Testis (tissue), 3 donors: ENCODE results near the gene ZC3H7B. TPM values are rescaled to one million over a fixed set of nuclear protein-coding genes. Genes with fewer than 3 reads are reported as not detected.

Source experiments
- DNase-seq: peaks from one replicate; pipeline ENCODE4 v3.0.0-alpha.2; 2019
- H3K27ac ChIP-seq, 2 donors: fragments of 200-600 bp; sonication (generic); one replicate each; pipeline ENCODE4 v1.5.1; 2019
- H3K27me3 ChIP-seq: fragments of 200-600 bp; sonication (generic); one replicate; pipeline ENCODE4 v1.5.1; 2019
- H3K36me3 ChIP-seq: fragments of 200-600 bp; sonication (generic); one replicate; pipeline ENCODE4 v1.5.1; 2017; ENCODE audit warnings: low read depth; ENCODE audit errors: missing control alignments
- H3K4me1 ChIP-seq: fragments of 200-600 bp; sonication (generic); one replicate; pipeline ENCODE4 v1.5.1; 2019
- H3K4me3 ChIP-seq, 2 donors: fragments of 200-600 bp; sonication (generic); one replicate each; pipeline ENCODE4 v1.5.1; 2017 to 2019
- H3K9me3 ChIP-seq: fragments of 200-600 bp; sonication (generic); one replicate; pipeline ENCODE4 v1.5.1; 2017
- POLR2A ChIP-seq: fragments of 450-650 bp; IDR thresholded peaks from one replicate; pipeline ENCODE4 v1.6.1; 2017; ENCODE audit warnings: antibody characterized with exemption, mild to moderate bottlenecking, moderate library complexity
- WGBS, 2 donors: methylation state at CpG; one replicate each; pipeline ENCODE4 v1.1.5; 2018; 5-methylcytosine and 5-hydroxymethylcytosine counted together
- intact Hi-C: fragments of 100-400 bp; cut with DNase I; formaldehyde crosslinking; loops from one replicate; pipeline ENCODE4 v1.15.1; 2023; ENCODE audit warnings: low total_unique reads
- polyA plus RNA-seq: library from polyadenylated mRNA; stranded (reverse); fragments of 350-450 nt; fragmentation: Illumina TruSeq; extraction: RNeasy Lipid Tissue Mini Kit (QIAGEN cat#74804); gene quantifications from one replicate; pipeline ENCODE4 v1.2.3, GENCODE V29; 2014; ENCODE audit warnings: low read depth, low replicate concordance; ENCODE audit not compliant: insufficient read depth
- total RNA-seq, 2 donors: library from RNA; depleted of rRNA; stranded (reverse); fragments of >200 nt; gene quantifications; one replicate each; pipeline ENCODE4 v1.2.3, GENCODE V29; 2016
- TF ChIP-seq, protein P1 (sequence below), 3 experiments: fragments of 450-650 bp in 2 of 3; fragments of 200-600 bp in 1 of 3; sonication (generic) in 1 of 3; IDR thresholded peaks; one replicate each; pipeline ENCODE4 v1.5.1; 2016 to 2019; ENCODE audit warnings: antibody characterized with exemption in 3 of 3, mild to moderate bottlenecking in 2 of 3, moderate library complexity in 1 of 3

Gene ZC3H7B
- total and polyA plus RNA-seq, 3 donors from 2014 or later, result 38.9 to 63.0 (median 56.4) TPM

DNA sequence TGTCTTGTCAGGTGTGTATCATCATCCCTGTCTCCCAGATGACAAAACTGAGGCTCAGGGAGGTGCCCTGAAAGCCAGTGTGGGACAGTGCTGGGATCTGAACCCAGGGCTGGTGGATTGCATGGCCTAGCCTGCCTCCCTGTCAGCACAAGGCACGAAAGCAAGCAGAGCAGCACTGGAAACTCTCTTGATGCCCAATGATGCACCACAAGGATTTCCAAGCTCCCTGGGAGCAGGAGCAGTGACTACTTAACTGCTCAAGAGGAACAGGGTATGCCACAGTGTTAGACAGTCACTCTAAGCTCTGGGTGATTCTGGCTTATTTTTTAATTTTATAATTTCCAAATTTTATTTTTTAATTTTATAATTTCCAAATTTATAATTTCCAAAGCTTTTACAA is 9.0 kb downstream of the ZC3H7B start:
- WGBS, 2 donors, result 46 to 71% methylated on average over 1 of the region's 1 CpG
- H3K27ac ChIP-seq, result no peak overlapping the region
- no peaks in the 10 kb centered on the region for H3K36me3 ChIP-seq
- no peaks in the 10 kb centered on the region for H3K27me3 ChIP-seq
- H3K4me1 ChIP-seq, result peaks cover 18% of the 10 kb centered on the region
- no peak for TF ChIP-seq POLR2A
- TF ChIP-seq, protein P1, sequence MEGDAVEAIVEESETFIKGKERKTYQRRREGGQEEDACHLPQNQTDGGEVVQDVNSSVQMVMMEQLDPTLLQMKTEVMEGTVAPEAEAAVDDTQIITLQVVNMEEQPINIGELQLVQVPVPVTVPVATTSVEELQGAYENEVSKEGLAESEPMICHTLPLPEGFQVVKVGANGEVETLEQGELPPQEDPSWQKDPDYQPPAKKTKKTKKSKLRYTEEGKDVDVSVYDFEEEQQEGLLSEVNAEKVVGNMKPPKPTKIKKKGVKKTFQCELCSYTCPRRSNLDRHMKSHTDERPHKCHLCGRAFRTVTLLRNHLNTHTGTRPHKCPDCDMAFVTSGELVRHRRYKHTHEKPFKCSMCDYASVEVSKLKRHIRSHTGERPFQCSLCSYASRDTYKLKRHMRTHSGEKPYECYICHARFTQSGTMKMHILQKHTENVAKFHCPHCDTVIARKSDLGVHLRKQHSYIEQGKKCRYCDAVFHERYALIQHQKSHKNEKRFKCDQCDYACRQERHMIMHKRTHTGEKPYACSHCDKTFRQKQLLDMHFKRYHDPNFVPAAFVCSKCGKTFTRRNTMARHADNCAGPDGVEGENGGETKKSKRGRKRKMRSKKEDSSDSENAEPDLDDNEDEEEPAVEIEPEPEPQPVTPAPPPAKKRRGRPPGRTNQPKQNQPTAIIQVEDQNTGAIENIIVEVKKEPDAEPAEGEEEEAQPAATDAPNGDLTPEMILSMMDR (IDR thresholded peaks at IDR 0.05), result no peak
- no peak for DNase-seq
- H3K9me3 ChIP-seq, result no peaks in the 10 kb centered on the region
- H3K4me3 ChIP-seq, result no peak overlapping the region
- intact Hi-C loops, result no loop called here

DNA sequence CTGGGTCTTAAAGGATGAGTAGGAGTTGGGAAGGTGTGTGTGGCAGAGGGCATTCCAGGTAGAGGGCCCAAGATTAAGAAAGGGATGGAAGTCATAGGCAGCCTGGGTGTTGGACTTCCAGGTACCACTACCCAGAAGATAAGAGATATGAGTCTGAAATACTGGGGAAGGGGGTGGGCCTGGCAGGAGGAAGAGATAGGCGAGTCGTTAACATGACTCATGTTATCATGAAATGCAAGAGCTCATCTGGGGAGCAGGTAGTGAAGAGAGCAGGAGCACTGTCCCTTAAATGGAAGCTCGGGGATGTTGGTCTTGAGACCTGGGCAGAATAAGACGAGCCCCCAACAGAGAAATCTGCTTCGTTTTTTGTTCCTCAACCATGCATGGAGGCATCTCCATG is 10.2 kb downstream of the ZC3H7B start:
- peaks cover 15% of the 10 kb centered on the region for H3K4me1 ChIP-seq
- no peaks in the 10 kb centered on the region for H3K36me3 ChIP-seq
- no peak for TF ChIP-seq POLR2A
- TF ChIP-seq, protein P1 (IDR thresholded peaks at IDR 0.05), result no peak
- intact Hi-C loops, result no loop called here
- 87 to 88% methylated on average over 5 of the region's 5 CpGs for whole genome bisulfite sequencing, 2 donors
- no peak overlapping the region for H3K27ac ChIP-seq
- no peaks in the 10 kb centered on the region for H3K27me3 ChIP-seq
- no peaks in the 10 kb centered on the region for H3K9me3 ChIP-seq
- DNase-seq, result no peak
- no peak overlapping the region for H3K4me3 ChIP-seq

DNA sequence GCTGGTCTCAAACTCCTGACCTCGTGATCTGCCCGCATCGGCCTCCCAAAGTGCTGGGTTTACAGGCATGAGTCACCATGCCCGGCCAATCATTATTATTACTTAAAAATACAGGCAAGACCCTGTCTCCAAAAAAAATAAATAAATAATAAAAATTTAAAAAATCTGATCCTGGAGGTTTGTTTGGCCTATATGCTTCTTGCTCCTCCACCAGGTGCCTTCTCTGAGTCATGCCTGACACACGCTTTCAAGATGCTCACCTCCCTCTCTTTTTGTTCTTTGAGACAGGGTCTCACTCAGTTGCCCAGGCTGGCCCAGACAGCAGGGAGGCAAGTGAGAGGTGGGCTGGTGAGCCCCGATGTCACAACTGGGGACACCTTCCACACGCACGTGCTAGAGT is 13.5 kb downstream of the ZC3H7B start:
- Histone ChIP-seq H3K36me3 (no peaks in the 10 kb centered on the region), H3K27me3 (no peaks in the 10 kb centered on the region), H3K27ac (no peak overlapping the region), H3K4me3 (no peak overlapping the region), H3K4me1 (no peaks in the 10 kb centered on the region), H3K9me3 (no peaks in the 10 kb centered on the region)
- intact Hi-C loops, result no loop called here
- DNase-seq, result no peak
- no peak for TF ChIP-seq POLR2A
- TF ChIP-seq, protein P1 (IDR thresholded peaks at IDR 0.05), result no peak
- 86 to 89% methylated on average over 8 of the region's 8 CpGs for WGBS, 2 donors

DNA sequence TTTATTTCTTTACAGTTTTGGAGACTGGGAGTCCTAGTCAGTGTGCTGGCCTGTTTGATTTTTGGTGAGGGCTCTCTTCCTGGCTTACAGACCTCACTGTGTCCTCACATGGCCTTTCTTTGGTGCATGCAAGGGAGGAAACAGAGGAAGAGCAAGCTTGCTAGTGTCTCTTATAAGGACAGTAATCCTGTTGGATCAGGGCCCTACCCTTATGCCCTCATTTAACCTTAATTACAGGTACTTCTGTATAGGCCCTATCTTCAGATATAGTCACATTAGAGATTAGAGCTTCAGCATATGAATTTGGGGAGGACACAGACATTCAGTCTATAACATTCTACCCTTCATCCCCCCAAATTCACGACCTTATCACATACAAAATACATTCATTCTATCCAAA is 14.3 kb downstream of the ZC3H7B start:
- Histone ChIP-seq H3K27me3 (no peaks in the 10 kb centered on the region), H3K27ac (no peak overlapping the region), H3K9me3 (no peaks in the 10 kb centered on the region), H3K4me1 (no peaks in the 10 kb centered on the region), H3K4me3 (no peak overlapping the region), H3K36me3 (no peaks in the 10 kb centered on the region)
- TF ChIP-seq POLR2A, result no peak
- TF ChIP-seq, protein P1 (IDR thresholded peaks at IDR 0.05), result no peak
- intact Hi-C loops, result no loop called here
- no peak for DNase-seq
- WGBS, 2 donors, result 48 to 67% methylated on average over 1 of the region's 1 CpG

DNA sequence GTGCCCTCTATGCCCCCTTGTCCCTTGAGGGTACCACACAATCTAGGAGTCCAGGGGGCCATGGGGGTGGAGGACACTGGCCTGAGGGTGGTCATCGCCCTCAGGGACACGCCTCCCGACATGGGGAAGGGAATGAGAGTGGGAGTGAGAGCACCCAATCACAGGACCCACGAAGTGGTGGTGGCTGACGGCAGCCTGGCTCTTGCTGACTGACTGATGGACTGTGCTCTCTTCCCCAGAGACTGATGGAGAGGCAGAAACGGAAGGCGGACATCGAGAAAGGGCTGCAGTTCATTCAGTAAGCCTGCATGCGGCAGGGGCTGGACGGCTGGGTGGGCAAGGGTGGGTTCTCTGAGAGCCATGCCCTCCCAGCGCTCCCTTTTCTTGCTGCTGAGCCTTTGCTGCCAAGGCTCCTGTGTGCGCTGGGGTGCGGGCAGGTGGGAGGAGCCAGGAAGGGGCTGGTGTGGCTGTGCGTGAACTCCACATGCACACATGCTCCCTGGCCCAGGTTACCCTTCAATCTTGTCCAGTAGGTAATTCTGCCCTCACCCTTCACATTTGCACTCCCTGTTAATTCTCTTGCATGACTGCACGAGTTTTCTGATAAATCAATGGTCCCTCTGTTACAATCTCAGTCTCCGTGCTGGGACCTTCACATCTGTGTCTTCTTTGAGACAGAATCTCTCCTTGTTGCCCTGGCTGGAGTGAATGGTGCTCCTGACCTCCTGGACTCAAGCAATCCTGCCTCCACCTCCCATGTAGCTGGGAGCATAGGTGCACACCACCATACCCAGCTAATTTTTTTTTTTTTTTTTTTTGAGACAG is 19.3 kb downstream of the ZC3H7B start:
- WGBS, 2 donors, result 80 to 89% methylated on average over 13 to 16 of the region's 16 CpGs
- no peaks in the 10 kb centered on the region for H3K27me3 ChIP-seq

More for the DNA sequence above, 19.3 kb downstream of the ZC3H7B start:
- DNase-seq, result no peak
- no peak overlapping the region for H3K4me3 ChIP-seq
- H3K36me3 ChIP-seq, result no peaks in the 10 kb centered on the region
- intact Hi-C loops, result no loop called here
- peaks cover 12% of the 10 kb centered on the region for H3K4me1 ChIP-seq
- no peak for TF ChIP-seq POLR2A
- TF ChIP-seq, protein P1 (IDR thresholded peaks at IDR 0.05), result no peak
- no peak overlapping the region for H3K27ac ChIP-seq
- no peaks in the 10 kb centered on the region for H3K9me3 ChIP-seq
